Endothelial cell (in vitro differentiated cells): ENCODE data around the gene METTL16. TPM values are rescaled to one million over a fixed set of nuclear protein-coding genes. Genes with fewer than 3 reads are reported as not detected.

Experiments used
- DNase-seq: peaks from one replicate; pipeline ENCODE4 v3.0.0; 2021; ENCODE audit warnings: low spot score
- H3K27ac Mint-ChIP-seq: one replicate; pipeline ENCODE4 v1.8.0; 2021; ENCODE audit warnings: mixed read lengths, inconsistent platforms; ENCODE audit not compliant: unreplicated experiment
- H3K27me3 Mint-ChIP-seq: one replicate; pipeline ENCODE4 v1.8.0; 2021; ENCODE audit warnings: mild to moderate bottlenecking, moderate library complexity, mixed read lengths, inconsistent platforms; ENCODE audit not compliant: unreplicated experiment
- H3K36me3 Mint-ChIP-seq: one replicate; pipeline ENCODE4 v1.8.0; 2021; ENCODE audit warnings: mild to moderate bottlenecking, low read depth, mixed read lengths, inconsistent platforms; ENCODE audit not compliant: unreplicated experiment
- H3K4me1 Mint-ChIP-seq: one replicate; pipeline ENCODE4 v1.8.0; 2021; ENCODE audit warnings: mild to moderate bottlenecking, mixed read lengths, inconsistent platforms; ENCODE audit not compliant: unreplicated experiment
- H3K4me3 Mint-ChIP-seq: one replicate; pipeline ENCODE4 v1.8.0; 2021; ENCODE audit warnings: mild to moderate bottlenecking, mixed read lengths, inconsistent platforms; ENCODE audit not compliant: unreplicated experiment
- H3K9me3 Mint-ChIP-seq: one replicate; pipeline ENCODE4 v1.8.0; 2021; ENCODE audit warnings: mixed read lengths, inconsistent platforms; ENCODE audit not compliant: unreplicated experiment
- total RNA-seq: library from RNA; stranded (reverse); fragmentation: NEBNext Ultra II Directional; extraction: Animal tissue kit (Norgen Biotek cat#: 25700); gene quantifications from one replicate; pipeline ENCODE4 v1.2.1, GENCODE V29; 2021; ENCODE audit not compliant: unreplicated experiment
- TF ChIP-seq, protein P1 (sequence below): fragments of 200-600 bp; sonication (generic); IDR thresholded peaks from one replicate; pipeline ENCODE4 v1.5.0; 2021; ENCODE audit warnings: antibody characterized with exemption; ENCODE audit not compliant: unreplicated experiment

Gene METTL16
- total RNA-seq, 1 donor from 2014 or later, result 24.9 TPM

DNA sequence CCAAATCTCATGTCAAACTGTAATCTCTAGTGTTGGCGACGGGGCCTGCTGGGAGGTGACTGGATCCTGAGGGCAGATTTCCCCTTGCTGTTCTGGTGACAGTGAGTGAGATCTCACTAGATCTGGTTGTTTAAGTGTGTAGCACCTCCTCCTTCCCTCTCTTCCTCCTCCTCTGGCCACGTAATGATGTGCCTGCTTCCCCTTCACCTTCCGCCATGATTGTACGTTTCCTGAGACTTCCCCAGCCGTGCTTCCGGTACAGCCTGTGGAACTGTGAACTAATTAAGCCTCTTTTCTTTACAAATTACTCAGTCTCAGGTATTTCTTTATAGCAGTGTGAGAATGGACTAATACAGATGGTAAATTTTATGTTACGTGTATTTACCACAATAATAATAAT, 49.2 kb downstream of the METTL16 start:
- H3K4me3 Mint-ChIP-seq, result no peak overlapping the region
- peaks cover 15% of the 10 kb centered on the region for H3K36me3 Mint-ChIP-seq
- no peak for DNase-seq
- H3K4me1 Mint-ChIP-seq, result no peaks in the 10 kb centered on the region
- no peaks in the 10 kb centered on the region for H3K9me3 Mint-ChIP-seq
- H3K27me3 Mint-ChIP-seq, result no peaks in the 10 kb centered on the region
- TF ChIP-seq, protein P1, sequence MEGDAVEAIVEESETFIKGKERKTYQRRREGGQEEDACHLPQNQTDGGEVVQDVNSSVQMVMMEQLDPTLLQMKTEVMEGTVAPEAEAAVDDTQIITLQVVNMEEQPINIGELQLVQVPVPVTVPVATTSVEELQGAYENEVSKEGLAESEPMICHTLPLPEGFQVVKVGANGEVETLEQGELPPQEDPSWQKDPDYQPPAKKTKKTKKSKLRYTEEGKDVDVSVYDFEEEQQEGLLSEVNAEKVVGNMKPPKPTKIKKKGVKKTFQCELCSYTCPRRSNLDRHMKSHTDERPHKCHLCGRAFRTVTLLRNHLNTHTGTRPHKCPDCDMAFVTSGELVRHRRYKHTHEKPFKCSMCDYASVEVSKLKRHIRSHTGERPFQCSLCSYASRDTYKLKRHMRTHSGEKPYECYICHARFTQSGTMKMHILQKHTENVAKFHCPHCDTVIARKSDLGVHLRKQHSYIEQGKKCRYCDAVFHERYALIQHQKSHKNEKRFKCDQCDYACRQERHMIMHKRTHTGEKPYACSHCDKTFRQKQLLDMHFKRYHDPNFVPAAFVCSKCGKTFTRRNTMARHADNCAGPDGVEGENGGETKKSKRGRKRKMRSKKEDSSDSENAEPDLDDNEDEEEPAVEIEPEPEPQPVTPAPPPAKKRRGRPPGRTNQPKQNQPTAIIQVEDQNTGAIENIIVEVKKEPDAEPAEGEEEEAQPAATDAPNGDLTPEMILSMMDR, result no peak
- no peak overlapping the region for H3K27ac Mint-ChIP-seq

DNA sequence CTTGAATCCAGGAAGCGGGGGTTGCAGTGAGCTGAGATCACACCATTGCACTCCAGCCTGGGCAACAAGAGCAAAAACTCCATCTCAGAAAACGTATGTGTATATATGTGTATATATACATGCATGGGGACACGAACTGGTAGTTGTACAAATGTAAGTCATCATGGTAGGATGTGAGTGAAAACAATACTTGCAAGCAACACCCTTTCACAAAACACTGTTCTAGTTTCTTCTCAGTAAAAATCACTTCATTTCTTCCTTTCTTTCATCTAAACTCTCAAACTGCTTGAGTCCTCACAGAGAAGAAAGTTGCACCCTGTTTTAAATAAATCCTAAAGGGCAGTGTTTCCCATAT, 51.8 kb downstream of the METTL16 start:
- H3K36me3 Mint-ChIP-seq, result peaks cover 13% of the 10 kb centered on the region
- H3K27me3 Mint-ChIP-seq, result no peaks in the 10 kb centered on the region
- DNase-seq, result no peak
- H3K4me1 Mint-ChIP-seq, result no peaks in the 10 kb centered on the region
- H3K4me3 Mint-ChIP-seq, result no peak overlapping the region
- TF ChIP-seq, protein P1, result no peak
- no peaks in the 10 kb centered on the region for H3K9me3 Mint-ChIP-seq
- H3K27ac Mint-ChIP-seq, result no peak overlapping the region

DNA sequence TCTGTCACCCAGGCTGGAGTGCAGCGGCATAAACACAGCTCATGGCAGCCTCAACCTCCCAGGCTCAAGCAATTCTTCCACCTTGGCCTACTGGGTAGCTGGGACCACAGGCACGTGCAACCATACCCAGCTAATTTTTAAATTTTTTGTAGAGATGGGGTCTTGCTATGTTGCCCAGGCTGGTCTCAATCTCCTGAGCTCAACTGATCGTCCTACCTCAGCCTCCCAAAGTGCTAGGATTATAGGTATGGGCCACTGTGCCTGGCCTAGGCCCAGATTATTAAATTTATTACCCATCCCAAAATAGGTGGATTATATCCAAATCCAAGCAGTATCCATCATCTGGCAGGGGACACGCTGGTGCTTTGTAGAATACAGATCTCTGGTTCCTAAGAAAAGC, 53.8 kb downstream of the METTL16 start:
- Mint-ChIP-seq H3K9me3 (no peaks in the 10 kb centered on the region), H3K36me3 (peaks cover 5% of the 10 kb centered on the region), H3K4me3 (no peak overlapping the region), H3K27me3 (no peaks in the 10 kb centered on the region), H3K4me1 (no peaks in the 10 kb centered on the region), H3K27ac (no peak overlapping the region)
- TF ChIP-seq, protein P1, result no peak
- DNase-seq, result no peak

DNA sequence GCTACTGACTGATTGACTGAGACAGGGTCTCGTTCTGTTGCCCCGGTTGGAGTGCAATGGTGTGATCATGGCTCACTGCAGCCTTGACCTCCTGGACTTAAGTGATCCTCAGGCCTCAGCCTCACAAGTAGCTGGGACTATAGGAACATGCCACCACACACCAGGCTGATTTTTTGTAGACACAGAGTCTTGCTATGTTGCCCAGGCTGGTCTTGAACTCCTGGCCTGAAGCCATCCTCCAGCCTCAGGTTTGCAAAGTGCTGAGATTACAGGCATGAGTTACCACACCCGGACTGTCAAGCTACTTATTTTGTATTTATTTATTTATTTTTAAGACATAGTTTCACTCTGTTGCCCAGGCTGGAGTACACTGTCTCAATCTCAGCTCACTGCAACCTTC, 55.2 kb downstream of the METTL16 start:
- H3K27me3 Mint-ChIP-seq, result no peaks in the 10 kb centered on the region
- TF ChIP-seq, protein P1, result no peak
- DNase-seq, result no peak
- no peaks in the 10 kb centered on the region for H3K9me3 Mint-ChIP-seq
- no peaks in the 10 kb centered on the region for H3K36me3 Mint-ChIP-seq
- H3K27ac Mint-ChIP-seq, result no peak overlapping the region
- no peak overlapping the region for H3K4me3 Mint-ChIP-seq
- H3K4me1 Mint-ChIP-seq, result no peaks in the 10 kb centered on the region

DNA sequence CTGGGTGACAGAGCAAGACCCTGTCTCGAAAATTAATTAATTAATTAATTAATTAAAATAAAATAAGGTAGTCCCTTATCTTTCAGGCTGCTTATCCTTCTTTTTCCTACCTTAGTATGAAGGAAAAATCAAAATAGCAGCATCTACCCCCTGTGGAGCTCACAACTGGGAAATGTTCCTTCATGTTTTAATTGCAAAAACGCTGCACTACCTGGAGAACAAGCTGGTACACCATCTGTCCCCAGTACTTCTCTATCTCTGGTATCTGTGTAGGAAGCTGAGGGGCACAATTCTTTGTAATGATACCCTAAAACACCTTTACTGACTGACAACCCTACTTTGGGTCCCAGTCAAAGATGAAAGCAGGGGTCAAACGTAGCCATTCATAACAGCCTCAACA, 55.7 kb downstream of the METTL16 start:
- DNase-seq, result no peak
- Mint-ChIP-seq H3K9me3 (no peaks in the 10 kb centered on the region), H3K27ac (no peak overlapping the region), H3K4me1 (no peaks in the 10 kb centered on the region), H3K4me3 (no peak overlapping the region), H3K27me3 (no peaks in the 10 kb centered on the region), H3K36me3 (no peaks in the 10 kb centered on the region)
- TF ChIP-seq, protein P1, result no peak
